GM18868 (cell line): ENCODE data around the gene GZMH.
A peak's percentile ranks its signal among the peaks of the same experiment; 100 is the strongest.
"Not testable (repeated sequence)": the region's sequence is repeated elsewhere in the genome, so short reads cannot be mapped to it uniquely, and the experiment has no call there.

Experiments used
- ATAC-seq: cut with Tn5 transposase; IDR thresholded peaks from one replicate; pipeline ENCODE4 v1.9.1; 2021; ENCODE audit warnings: mild to moderate bottlenecking, moderate library complexity; ENCODE audit not compliant: unreplicated experiment

Gene GZMH, protein sequence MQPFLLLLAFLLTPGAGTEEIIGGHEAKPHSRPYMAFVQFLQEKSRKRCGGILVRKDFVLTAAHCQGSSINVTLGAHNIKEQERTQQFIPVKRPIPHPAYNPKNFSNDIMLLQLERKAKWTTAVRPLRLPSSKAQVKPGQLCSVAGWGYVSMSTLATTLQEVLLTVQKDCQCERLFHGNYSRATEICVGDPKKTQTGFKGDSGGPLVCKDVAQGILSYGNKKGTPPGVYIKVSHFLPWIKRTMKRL

DNA sequence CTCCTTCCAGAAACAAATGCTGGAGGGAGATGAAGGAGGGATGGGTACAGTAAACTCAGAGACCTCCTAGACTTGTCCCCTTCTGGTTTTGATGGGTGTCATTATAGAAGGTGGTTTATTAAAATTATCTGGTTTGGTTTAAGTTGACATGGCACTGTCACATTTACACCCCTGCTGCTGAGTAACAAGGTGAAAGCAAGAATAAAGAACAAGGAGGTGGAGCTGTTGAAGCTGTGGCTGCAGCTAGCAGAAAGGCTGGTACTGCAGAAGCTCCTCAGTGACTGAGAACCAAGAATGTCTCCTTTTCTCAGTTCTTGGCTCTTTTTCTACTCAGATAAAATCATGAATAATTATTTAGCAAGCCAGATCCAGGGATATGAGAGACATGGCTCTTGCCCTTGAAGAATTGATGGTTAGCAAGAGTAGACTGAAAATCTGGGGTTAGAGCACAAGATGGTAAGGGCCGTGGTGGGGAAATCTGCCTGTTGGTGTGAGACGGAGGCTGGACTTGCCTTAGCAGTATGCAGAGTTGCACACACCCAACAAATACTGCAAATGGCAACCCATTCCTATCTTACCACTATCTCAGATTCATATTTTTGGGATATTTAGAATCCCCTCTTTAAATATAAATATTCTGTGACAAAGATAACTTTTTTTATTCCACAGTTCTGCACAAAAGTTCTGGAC lies at the start of gene GZMH:
Gene GZMH (minus strand): TSS at position 31 of the 690 bp plus-strand sequence. CDS start 72 bp downstream, outside the sequence.
- ATAC-seq: no peak

DNA sequence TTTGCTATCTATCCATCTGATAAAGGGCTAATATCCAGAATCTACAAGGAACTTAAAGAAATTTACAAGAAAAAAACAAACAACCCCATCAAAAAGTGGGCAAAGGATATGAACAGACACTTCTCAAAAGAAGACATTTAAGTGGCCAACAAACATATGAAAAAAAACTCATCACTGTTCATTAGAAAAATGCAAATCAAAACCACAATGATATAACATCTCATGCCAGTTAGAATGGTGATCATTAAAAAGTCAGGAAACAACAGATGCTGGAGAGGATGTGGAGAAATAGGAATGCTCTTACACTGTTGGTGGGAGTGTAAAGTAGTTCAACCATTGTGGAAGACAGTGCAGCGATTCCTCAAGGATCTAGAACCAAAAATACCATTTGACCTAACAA lies 38.9 kb upstream of the GZMH start:
- not testable (repeated sequence) for ATAC-seq

DNA sequence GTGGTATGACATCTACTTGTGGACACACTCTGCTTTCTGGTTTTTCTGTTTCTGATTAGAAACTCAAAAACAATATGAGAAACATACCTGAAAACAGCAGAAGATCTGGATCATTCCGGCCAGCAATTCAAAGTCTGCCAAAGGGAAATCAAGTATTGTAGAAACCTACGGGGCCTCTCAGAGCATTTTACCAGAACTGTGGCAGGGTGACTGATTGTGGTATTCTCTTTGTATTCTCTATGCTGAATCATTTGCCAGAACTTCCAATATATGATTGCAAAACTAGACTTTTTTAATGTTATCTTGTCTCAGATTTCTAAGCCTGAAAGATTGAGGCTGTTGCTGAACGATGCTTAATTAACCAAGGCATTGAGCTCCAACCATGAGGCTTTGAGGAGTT lies 30.4 kb upstream of the GZMH start:
- no peak for ATAC-seq

DNA sequence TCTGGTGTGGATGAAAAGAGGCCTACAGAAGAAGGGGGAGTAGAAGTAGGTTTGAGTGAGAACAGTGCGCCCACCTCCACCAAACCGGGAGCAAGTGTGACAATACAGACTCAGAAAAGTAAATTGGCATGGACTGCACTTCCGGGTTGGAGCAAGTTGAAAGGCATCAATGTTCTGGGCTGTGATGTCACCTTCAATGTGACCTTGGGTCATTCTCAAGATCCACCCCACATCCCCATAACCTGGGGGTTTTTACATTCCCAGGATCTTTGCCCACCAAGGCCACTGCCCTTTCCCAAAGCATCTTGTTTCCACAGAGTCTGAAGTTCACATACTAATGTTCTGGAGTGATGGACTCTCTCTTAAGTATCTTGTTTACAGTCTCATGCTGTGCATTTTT lies 29.8 kb upstream of the GZMH start:
- ATAC-seq: no peak

DNA sequence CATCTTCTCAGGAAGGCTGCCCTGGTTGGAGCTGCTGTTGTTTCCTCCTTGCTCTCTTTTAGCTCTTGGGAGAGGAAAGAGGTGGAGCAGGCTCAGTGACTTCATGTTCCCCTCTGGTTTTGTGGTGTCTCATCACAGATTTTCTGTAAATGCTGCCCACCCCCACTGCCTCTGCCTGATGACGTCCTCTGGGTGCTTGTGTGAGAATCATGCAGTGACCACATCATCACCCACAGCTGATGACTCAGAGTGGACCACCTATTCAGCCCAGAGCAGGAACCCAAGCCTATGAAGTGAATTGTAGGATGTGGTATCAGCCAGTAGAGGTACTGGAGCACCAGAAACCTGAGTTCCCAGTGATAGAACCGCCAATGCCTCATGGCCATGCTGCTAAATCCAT lies 24.7 kb upstream of the GZMH start, which contains the start of gene GZMB:
Gene GZMB (minus strand): TSS at position 33 of the 400 bp plus-strand sequence. CDS start 30 bp downstream, at position 3.
- no peak for ATAC-seq

DNA sequence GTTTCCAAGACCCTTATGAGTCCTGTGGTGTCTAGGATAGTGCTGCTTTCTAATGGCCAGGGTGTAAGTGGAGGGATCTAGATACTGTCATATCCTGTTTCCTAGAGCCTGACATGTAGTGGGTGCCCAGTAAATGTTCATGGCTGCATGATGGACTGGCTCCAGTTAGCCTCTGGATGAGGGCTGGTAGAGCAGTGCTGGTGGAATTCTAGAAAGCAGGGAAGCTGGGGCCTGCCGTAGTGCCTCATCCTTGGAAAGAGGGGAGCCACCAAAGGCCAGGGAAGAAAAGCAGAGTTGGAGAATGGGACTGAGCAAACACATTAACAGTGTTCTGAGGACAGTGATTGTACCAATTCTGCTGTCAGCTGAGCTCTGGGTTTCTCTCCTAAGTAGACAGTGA lies 23.9 kb upstream of the GZMH start:
- ATAC-seq: no peak

DNA sequence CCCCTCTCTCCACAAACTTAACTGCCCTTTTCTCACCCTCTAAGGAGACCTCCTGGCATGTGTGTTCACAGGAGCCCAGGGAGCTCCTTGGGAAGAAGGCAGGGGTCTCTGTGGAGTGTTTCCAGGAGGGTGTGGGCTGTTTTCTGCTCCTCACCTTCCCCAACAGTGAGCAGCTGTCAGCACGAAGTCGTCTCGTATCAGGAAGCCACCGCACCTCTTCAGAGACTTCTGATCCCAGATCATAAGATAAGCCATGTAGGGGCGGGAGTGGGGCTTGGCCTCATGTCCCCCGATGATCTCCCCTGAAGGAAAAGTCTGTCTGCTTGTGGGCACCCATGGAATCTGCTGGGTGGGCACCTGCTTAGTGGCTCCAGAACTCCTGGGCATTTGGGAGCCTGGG lies 23.3 kb upstream of the GZMH start:
- ATAC-seq: no peak

DNA sequence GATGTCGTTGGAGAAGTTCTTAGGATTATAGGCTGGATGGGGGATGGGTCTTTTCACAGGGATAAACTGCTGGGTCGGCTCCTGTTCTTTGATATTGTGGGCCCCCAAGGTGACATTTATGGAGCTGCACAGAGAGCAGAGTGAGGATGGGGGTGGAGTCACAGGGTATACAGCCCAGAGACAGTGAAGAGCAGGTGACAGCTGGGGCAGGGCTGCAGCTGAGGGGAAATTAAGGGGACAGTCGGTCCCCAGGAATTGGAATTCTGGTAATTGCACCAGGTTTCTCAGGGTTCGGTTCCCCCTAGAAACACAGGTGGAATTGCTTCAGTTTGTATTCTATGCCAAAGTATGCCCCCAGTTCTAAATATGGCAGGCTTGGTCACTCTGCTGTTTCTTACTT lies 22.9 kb upstream of the GZMH start:
- ATAC-seq: no peak

DNA sequence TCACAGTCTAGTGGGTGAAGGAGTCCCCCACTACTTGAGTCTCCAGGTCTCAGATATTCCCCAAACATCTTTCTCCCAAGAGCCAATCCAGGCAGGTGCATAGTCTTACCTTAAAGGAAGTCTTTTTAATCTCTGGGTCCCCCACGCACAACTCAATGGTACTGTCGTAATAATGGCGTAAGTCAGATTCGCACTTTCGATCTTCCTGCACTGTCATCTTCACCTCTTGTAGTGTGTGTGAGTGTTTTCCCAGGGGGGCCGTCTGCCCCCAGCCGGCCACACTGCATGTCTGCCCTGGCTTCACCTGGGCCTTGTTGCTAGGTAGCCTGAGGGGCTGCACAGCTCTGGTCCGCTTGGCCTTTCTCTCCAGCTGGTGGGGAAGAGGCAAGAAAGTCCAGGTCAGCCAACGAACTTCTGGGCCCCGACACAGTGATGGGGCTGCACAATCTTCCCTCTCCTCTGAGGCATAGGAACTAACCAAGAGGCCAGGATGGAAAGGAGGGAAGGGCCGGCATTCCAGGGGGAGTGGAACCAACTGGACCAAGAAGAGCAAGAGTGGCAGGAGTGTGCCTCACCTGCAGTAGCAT lies 22.4 kb upstream of the GZMH start:
- ATAC-seq: no peak

DNA sequence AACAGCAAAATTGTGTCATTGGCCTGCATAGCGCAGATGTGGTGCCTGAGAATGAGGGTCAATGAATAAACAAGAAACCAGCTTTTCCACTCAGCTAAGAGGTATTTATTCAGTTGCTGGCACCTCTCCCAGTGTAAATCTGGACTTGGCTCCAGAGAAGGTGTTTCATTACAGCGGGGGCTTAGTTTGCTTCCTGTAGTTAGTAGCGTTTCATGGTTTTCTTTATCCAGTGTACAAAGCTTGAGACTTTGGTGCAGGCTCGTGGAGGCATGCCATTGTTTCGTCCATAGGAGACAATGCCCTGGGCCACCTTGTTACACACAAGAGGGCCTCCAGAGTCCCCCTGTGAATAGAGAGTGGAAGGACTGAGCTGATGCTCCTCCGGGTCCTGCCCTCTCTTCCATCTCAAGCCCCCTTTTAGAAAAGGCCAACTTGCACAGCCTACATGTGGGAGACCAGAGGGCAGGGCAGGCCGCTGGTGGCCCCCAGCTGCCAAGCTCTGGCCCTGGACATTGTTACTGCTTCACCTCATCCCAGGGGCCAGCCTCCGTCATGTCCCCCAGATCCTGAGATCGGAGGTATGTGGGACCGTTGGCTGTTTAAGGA lies 21.5 kb upstream of the GZMH start:
- ATAC-seq: no peak

DNA sequence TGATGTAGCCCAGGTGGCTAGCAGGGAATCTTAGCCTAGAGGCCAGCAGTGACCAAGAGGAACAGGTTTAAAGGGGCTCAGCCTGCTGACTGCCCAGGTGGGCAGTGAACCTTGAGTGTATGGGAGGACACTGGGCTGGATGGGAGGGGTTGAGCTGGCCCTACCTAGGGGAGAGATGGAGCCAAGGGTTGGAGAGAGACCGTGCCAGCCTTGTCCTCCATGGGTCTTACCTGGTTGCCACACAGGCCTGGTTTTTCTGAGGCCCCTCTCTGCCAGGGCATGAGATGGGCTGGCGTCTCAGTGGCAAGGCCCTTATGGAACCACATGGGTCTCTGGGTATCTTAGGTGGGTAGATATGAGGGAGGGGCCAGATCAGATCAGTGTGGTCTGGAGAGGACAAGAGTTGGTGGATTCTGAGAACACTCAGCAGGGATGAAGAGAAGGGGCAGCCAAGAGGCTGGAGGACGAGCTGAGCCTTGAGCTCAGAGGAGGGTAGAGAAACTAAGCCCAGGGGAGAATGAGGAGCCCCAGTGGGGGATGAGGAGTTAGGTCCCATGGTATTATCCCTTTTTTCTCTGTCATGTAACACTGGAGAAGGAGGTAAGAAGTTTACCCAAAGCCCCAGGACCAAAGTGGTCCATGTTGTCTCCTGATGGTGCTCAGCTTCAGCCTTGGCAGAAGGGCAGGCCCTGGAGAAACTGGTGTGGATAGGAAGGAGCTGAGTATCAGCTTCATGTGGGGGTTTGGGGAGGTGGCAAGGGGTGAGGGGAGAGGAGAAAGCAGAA lies 20.8 kb upstream of the GZMH start:
- no peak for ATAC-seq

DNA sequence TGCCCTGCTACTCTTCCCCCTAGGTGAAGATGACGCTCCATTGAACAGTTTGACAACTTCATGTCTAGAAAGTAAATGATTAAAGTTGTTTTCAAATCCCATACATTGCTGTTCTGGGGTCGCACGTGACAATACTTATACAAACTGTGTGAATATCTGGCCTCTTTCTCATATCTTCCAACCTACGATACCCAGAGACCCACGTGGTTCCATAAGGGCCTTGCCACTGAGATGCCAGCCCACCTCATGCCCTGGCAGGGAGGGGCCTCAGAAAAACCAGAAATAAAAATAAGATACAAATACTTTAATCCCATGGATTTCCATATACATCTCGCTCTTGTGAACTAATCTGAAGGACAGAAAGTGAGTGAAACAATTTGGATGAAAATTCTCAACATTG lies 20.0 kb upstream of the GZMH start:
- no peak for ATAC-seq

DNA sequence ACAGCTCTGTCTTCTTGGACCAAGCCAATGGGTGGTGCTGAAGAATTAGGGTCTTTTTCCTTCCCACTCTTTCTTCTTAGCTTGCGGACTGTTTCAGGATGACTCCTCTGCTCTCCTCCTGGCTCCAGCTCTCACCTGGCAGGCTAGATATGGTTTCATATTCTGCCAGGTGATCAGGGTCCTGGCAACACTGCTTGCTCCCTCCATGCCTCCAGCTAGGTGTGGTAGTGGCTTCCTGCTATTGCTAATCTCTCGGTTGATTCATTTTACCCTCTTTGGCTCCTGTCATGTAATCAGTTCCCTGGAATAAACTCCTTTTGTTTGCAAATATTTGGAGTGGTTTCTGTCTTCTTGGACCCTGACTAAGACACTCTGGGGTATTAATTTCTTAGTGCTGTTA lies 4.3 kb upstream of the GZMH start:
- no peak for ATAC-seq

DNA sequence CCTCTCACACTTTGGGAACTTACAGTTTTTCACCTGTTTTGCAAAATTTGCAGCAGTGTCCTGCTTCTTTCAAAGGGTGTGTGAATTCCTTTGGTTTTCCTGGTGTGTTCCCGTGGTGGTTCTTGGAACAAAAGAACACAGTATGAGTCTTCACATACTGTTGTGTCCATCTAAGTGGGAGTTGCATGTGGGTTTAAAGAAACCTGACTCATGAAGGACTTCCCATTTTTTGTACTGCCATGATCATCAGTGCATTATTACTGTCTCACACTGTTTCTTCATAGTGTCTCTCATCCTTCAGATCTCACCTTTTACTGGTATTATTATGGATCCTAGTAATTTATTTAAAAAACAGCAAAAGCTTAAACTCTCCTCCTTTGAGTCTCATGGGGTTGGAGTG lies 3.8 kb upstream of the GZMH start:
- no peak for ATAC-seq

DNA sequence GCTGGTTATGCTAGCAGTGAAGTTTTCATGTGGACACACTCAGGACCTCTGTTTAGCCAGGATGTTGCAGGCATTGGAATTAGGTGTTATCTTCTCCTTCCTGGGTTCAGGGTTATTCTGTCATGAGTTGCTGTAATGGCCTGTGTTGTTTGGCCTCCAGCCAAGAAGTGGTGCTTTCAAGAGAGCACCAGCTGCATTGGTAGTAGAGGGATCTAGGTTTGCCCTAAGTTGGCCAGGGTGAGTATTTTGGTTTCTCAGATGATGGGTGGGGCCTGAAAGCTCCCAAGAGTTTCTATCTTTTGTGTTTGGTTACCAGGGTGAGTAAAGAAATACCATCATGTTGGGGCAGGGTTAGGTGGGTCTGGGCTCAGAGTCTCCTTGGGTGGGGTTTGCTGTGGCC lies 2.7 kb upstream of the GZMH start:
- ATAC-seq: no peak

DNA sequence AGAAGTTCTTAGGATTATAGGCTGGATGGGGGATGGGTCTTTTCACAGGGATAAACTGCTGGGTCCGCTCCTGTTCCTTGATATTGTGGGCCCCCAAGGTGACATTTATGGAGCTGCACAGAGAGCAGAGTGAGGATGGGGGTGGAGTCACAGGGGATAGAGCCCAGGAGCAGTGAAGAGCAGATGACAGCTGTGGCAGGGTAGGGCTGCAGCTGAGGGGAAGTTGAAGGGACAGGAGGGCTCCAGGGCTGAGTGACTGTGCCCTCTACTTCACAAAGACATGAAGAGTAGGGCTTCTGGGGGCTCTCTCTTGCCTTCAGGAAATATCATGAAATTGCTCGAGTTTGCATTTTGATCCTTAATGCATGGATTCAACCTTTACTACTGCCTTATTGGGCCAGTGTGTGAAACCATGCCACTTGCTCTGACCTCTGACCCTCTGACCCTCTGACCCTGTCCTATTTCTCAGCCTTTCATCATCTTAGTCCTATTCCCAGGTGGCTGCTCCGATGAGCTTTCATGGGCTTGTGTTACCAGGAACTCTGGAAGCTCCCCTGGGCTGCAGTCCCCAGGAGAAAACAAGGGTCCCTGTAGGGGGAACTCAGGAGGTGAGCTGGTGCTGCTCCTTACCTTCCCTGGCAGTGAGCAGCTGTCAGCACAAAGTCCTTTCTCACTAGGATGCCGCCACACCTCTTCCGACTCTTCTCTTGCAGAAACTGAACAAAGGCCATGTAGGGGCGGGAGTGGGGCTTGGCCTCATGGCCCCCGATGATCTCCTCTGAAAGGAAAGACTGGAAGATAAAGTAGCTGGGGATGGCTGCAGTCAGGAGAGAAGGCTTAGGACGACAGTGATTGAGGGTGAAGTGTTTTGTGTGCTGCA lies 1.6 kb downstream of the GZMH start:
- no peak for ATAC-seq

DNA sequence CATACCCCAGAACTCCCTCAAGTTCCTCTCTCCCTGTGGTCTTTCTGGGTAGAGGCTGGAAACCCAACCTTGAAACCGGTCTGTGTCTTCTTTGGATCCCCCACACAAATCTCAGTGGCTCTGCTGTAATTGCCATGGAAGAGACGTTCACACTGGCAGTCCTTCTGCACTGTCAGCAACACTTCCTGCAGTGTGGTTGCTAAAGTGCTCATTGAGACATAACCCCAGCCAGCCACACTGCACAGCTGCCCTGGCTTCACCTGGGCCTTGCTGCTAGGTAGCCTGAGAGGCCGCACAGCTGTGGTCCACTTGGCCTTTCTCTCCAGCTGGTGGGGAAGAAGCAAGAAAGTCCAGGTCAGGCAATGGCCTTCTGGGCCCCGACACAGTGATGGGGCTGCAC lies 2.4 kb downstream of the GZMH start:
- ATAC-seq: no peak

DNA sequence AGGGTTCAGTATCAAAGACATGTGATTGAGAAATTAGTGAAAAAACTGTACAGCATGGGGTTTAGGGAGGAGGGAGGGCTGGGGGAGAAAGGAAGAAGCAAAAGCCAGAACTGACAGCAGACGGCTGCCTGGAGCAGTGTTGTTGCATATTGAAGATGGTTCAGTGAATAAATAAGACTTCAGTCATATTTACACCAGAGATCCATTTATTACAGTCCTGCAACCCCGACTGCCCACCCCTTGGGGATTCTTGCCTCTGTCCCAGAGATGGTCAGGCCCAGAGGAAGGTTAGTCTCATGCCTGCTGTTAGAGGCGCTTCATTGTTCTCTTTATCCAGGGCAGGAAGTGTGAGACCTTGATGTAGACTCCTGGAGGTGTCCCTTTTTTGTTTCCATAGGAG lies 3.2 kb downstream of the GZMH start:
- ATAC-seq: no peak

DNA sequence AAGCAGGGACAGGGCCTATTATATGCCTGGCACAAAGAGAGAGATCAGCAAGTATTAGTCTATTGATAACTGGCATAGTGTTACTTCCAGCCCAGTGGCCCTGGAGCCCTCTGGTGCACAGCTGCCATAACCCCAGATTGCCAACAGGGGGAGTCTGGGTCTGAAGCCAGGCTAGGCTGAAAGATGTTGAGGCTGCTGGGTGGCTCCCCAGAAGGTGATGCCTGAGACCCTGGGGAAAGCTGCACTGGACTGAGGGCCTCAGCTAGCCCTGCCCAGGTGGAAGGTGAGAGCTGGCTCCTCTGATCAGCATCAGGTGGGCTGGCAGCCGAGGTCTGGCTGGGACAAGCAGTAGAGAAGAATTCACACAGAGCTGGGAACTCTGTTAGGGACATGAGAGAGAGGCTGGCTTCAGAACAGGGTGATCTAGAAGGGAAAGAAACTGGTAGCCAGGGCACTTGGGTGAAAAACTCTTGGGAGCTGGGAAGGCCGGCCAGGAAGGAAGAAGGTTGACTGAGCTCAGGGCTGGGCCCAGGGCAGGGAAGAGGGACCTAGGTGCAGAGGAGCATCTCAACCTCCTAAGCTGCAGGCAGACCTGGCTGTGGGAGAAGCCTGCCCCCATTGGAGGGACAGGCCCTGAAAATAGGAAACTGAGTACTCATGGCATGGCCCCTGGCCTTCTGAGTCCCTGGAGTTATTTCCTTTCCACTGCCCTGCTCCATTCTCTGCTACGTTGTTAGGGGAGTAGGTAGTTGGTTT lies 3.9 kb downstream of the GZMH start:
- ATAC-seq: peak; percentile 94
